ENCODE data around the gene S100A8.

- TF ChIP-seq EZH2 (IDR thresholded peaks at IDR 0.05; ENCODE audit: insufficient read depth, poor library complexity, severe bottlenecking) (no peak), EZH2phosphoT487 (IDR thresholded peaks at IDR 0.05; ENCODE audit: insufficient read depth, low read depth) (no peak)
Observed at GRCh38 chr1:153386500-153386901, 4.4 kb downstream of the S100A8 start.
